Caco-2 (cell line): ENCODE results near the gene SERPINE1. TPM values are rescaled to one million over a fixed set of nuclear protein-coding genes. Genes with fewer than 3 reads are reported as not detected.
A peak's percentile ranks its signal among the peaks of the same experiment; 100 is the strongest.
"Not testable (repeated sequence)": the region's sequence is repeated elsewhere in the genome, so short reads cannot be mapped to it uniquely, and the experiment has no call there.

Experiments
- BruUV-seq: library from RNA; stranded (reverse); fragments of 400-500 nt; replicated peaks from 2 replicates; lab custom pipeline; 2021; lab: Mats Ljungman, UMichigan
- CTCF ChIA-PET: fragments of 300-600 bp; sonication (Branson Sonifier 250); formaldehyde crosslinking; loops from one replicate; lab custom pipeline; 2022; ENCODE audit warnings: antibody characterized with exemption; lab: Charles Lee
- POLR2A ChIA-PET: fragments of 300-600 bp; sonication (Branson Sonifier 250); formaldehyde crosslinking; loops from one replicate; lab custom pipeline; 2022; ENCODE audit warnings: antibody characterized with exemption; lab: Charles Lee
- DNase-seq, 2 experiments: peaks; one replicate each; pipeline versions ENCODE4 v3.0.0 to v3.0.0-alpha.2; 2020 to 2022
- H3K27me3 ChIP-seq: replicated peaks from 2 replicates; pipeline ENCODE4 v1.6.0; 2011; ENCODE audit warnings: low read length; ENCODE audit not compliant: control insufficient read depth, insufficient read depth
- H3K36me3 ChIP-seq: 2 replicates; pipeline ENCODE4 v1.5.1; 2011; ENCODE audit warnings: low read length; ENCODE audit not compliant: control insufficient read depth, insufficient read depth
- H3K4me1 ChIP-seq: fragments of 250-450 bp; sonication (Bioruptor Pico); 2 replicates; pipeline ENCODE4 v1.5.1; 2020; ENCODE audit warnings: mild to moderate bottlenecking
- H3K4me3 ChIP-seq: 2 replicates; pipeline ENCODE4 v1.5.1; 2011; ENCODE audit warnings: low read depth, mild to moderate bottlenecking, control low read depth, low read length
- H3K9me3 ChIP-seq: fragments of 250-450 bp; sonication (Bioruptor Pico); 2 replicates; pipeline ENCODE4 v1.5.1; 2020; ENCODE audit warnings: mild to moderate bottlenecking, moderate library complexity
- H3K27ac Mint-ChIP-seq: one replicate; pipeline ENCODE4 v1.8.0; 2022; ENCODE audit warnings: mixed read lengths; ENCODE audit not compliant: unreplicated experiment
- H3K27me3 Mint-ChIP-seq: one replicate; pipeline ENCODE4 v1.8.0; 2022; ENCODE audit warnings: mixed read lengths; ENCODE audit not compliant: insufficient read depth, unreplicated experiment
- H3K36me3 Mint-ChIP-seq: one replicate; pipeline ENCODE4 v1.8.0; 2022; ENCODE audit warnings: mild to moderate bottlenecking, mixed read lengths; ENCODE audit not compliant: insufficient read depth, unreplicated experiment
- H3K4me1 Mint-ChIP-seq: one replicate; pipeline ENCODE4 v1.8.0; 2022; ENCODE audit warnings: low read depth, mixed read lengths; ENCODE audit not compliant: unreplicated experiment
- H3K4me3 Mint-ChIP-seq: one replicate; pipeline ENCODE4 v1.8.0; 2022; ENCODE audit warnings: mild to moderate bottlenecking, moderate library complexity, mixed read lengths; ENCODE audit not compliant: unreplicated experiment
- H3K9me3 Mint-ChIP-seq: one replicate; pipeline ENCODE4 v1.8.0; 2022; ENCODE audit warnings: mixed read lengths; ENCODE audit not compliant: unreplicated experiment
- CTCF ChIP-seq, 2 experiments: fragments of 200-600 bp in 1 of 2; IDR thresholded peaks; 1 replicate in 1 of 2; 2 replicates in 1 of 2; pipeline versions ENCODE4 v1.5.1 to v1.8.0; 2011 to 2022; ENCODE audit warnings: antibody characterized with exemption in 1 of 2, control low read depth in 1 of 2, inconsistent platforms in 1 of 2, low read depth in 1 of 2, low read length in 1 of 2, mild to moderate bottlenecking in 1 of 2, moderate library complexity in 1 of 2; ENCODE audit not compliant: insufficient read depth in 1 of 2, severe bottlenecking in 1 of 2, unreplicated experiment in 1 of 2
- intact Hi-C: fragments of 100-400 bp; cut with micrococcal nuclease; formaldehyde crosslinking; loops from one replicate; pipeline ENCODE4 v1.10.0; 2022; ENCODE audit not compliant: unreplicated experiment
- total RNA-seq: library from RNA; stranded (reverse); gene quantifications from 2 replicates; pipeline ENCODE4 v1.2.3, GENCODE V29; 2022

The SERPINE1 gene
- total RNA-seq, 1 experiment from 2014 or later: 0.25 TPM

GRCh38 chr7:101102026-101102425, 24.9 kb upstream of the SERPINE1 start:
- POLR2A ChIA-PET: no interaction called here
- CTCF ChIA-PET: no interaction called here
- Histone ChIP-seq H3K9me3 (no peaks in the 10 kb centered on the region), H3K36me3 (no peaks in the 10 kb centered on the region), H3K4me3 (no peak overlapping the region), H3K27me3 (no peaks in the 10 kb centered on the region), H3K4me1 (peaks cover 27% of the 10 kb centered on the region)
- Mint-ChIP-seq H3K4me3 (no peak overlapping the region), H3K27me3 (no peaks in the 10 kb centered on the region), H3K36me3 (no peaks in the 10 kb centered on the region), H3K27ac (no peak overlapping the region), H3K9me3 (no peaks in the 10 kb centered on the region), H3K4me1 (peaks cover 22% of the 10 kb centered on the region)
- no TSS peak for BruUV-seq
- TF ChIP-seq CTCF (IDR thresholded peaks at IDR 0.05; ENCODE audit: insufficient read depth in 1 of 2, low read depth in 1 of 2, low read length in 1 of 2, severe bottlenecking in 1 of 2, unreplicated experiment in 1 of 2): no peak
- no peak for DNase-seq
- intact Hi-C loops: no loop called here

- H3K4me1 Mint-ChIP-seq: peaks cover 22% of the 10 kb centered on the region
- H3K4me3 Mint-ChIP-seq, BruUV-seq, H3K36me3 Mint-ChIP-seq, H3K27me3 ChIP-seq, H3K9me3 Mint-ChIP-seq, intact Hi-C loops, DNase-seq, H3K36me3 ChIP-seq, H3K27me3 Mint-ChIP-seq, H3K4me3 ChIP-seq, H3K9me3 ChIP-seq, POLR2A ChIA-PET: not testable (repeated sequence)
- CTCF ChIA-PET: interaction anchor here (0.6 kb wide), 1 partner anchor 126 kb away, joined by 4 read pairs; no protein-coding TSS in a partner anchor
- peaks cover 27% of the 10 kb centered on the region for H3K4me1 ChIP-seq
- H3K27ac Mint-ChIP-seq: peak overlapping the region; percentile 24
Measured at GRCh38 chr7:101103701-101104100, 23.2 kb upstream of the SERPINE1 start.

GRCh38 chr7:101104193-101104713, 22.7 kb upstream of the SERPINE1 start:
- H3K27me3 ChIP-seq: no peaks in the 10 kb centered on the region
- Mint-ChIP-seq H3K36me3 (no peaks in the 10 kb centered on the region), H3K27me3 (no peaks in the 10 kb centered on the region), H3K4me3 (no peak overlapping the region), H3K4me1 (peaks cover 22% of the 10 kb centered on the region), H3K9me3 (no peaks in the 10 kb centered on the region), H3K27ac (no peak overlapping the region)
- intact Hi-C loops: no loop called here
- H3K9me3 ChIP-seq: no peaks in the 10 kb centered on the region
- ChIA-PET POLR2A (no interaction called here), CTCF (interaction anchor here (0.6 to 0.9 kb wide), 2 partner anchors 88 to 127 kb away, joined by 3 to 4 read pairs; no protein-coding TSS in a partner anchor)
- DNase-seq: no peak
- peaks cover 25% of the 10 kb centered on the region for H3K4me1 ChIP-seq
- no peak overlapping the region for H3K4me3 ChIP-seq
- no peaks in the 10 kb centered on the region for H3K36me3 ChIP-seq
- no TSS peak for BruUV-seq
- TF ChIP-seq CTCF (IDR thresholded peaks at IDR 0.05; ENCODE audit: insufficient read depth in 1 of 2, low read depth in 1 of 2, low read length in 1 of 2, severe bottlenecking in 1 of 2, unreplicated experiment in 1 of 2): no peak
